Measurements from ENCODE around the gene SLC7A5.

The SLC7A5 gene

DNA sequence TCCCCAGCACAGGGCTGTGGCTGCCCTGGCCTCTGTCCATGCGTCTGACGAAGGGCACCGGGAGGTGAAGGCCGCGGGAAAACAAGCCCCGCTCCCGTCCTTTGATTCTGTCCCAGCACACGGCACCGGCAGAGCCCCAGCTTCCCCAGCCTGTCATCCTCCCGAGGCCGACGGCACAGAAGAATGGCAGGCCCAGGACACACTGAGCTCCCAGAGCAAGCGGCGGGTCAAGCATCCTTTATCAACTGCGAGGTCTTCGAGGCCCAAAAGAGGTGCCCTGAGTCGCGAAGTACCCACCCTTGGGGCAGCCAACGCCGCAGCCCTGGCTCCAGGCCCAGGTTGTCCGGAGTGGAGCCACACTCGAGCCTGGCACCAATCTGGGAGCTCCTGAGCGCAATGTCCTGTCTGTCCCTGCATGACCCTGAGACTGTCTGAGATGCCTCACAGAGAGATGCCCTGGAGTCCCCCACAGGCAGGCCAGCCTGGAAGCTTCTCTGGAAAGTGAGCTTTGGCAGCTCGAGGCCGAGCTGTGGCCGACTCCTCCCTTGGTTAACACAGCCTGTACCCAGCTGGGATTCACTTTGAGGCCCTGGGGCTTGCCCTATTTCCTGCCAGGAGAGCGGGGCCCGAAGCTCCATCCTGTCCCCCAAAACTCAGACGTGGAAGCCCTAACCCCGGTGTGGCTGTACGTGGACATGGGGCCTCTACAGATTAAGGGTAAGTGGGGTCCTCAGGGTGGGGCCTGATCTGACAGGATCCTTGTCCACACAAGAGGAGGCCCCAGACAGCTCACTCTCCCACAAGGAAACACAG is 23.3 kb downstream of the SLC7A5 start:
- no peak for DNase-seq

DNA sequence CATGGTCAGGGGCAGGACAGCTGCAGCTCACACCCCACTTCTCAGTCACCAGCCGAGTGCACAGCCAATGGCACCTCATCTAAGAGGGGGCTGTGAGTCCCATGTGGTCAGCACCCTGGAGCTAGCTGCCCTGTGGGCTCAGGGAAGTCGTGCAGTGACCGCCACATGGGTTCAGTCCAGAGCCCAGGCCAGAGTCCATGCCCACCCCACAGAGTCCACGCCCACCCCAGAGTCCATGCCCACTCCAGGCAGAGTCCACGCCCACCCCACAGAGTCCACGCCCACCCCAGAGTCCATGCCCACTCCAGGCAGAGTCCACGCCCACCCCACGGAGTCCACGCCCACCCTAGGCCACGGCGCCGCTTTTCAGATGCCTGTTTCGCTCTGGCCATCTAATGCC is 24.1 kb downstream of the SLC7A5 start:
- DNase-seq: no peak

DNA sequence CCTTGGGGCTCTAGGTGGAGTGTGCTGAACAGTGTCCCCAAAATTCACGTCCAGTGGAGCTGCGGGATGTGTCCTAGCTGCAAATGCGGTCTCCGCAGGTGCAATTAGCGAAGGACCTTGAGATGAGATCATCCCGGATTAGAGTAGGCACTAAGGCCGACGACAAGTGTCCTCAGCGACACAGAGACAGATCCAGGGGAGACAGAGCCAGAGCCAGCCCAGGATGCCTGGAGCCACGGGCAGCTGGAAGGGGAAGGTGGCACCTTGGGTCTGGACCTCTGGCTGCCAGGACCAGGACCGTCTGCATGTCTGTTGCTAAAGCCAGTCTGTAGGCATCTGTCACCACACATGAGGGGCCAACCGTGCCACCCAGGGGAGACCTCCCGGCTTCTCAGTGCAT is 24.5 kb downstream of the SLC7A5 start:
- no peak for DNase-seq

DNA sequence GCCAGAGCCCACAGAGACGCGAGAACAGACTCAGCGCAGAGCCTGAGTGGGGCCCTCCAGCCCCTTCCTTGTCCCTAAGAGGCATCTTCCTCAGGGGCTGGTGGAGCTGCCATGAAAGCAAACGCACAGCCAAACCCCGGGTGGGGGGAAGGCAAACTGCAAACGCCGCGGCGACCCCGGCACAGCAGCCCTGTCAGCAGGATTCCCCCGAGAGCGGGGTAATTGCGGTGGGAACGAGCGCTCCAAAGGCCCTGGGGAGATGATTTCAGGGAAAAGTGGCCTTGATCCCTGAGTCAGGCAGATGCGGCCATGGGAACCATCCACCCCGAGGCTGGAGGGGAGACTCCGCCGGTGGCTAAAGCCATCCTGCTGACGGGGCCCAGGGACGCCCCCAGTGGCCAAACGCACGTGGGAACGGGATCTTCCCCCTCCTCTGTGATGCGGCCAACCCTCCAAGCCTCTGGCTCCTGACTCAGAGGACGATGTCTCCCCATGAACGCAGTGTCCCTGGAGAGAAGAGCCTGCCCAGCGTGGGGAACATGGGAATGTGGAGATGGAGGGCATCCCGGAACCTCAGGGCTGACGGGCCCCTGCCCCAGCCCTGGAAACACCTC is 25.1 kb downstream of the SLC7A5 start:
- no peak for DNase-seq

DNA sequence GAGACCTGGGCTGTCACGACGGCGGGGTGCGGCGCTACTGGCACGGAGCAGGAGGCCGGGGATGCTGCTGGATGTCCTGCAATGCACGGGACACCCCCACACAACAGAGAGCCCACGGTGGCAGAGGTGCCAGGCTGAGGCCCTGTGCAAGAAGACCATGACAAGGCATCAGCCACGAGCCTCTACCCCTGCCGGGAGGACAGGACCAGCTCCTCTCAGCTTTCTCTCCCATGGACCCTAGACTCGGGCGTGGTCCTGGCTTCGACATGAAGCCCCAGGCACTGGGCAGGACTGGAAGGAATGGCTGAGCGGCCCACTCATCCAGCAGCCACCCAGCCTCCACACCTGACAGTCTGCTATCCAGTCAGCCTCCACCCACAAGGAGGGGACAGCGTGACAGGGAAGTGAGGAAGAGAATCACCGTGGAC is 25.6 kb downstream of the SLC7A5 start:
- DNase-seq: no peak

DNA sequence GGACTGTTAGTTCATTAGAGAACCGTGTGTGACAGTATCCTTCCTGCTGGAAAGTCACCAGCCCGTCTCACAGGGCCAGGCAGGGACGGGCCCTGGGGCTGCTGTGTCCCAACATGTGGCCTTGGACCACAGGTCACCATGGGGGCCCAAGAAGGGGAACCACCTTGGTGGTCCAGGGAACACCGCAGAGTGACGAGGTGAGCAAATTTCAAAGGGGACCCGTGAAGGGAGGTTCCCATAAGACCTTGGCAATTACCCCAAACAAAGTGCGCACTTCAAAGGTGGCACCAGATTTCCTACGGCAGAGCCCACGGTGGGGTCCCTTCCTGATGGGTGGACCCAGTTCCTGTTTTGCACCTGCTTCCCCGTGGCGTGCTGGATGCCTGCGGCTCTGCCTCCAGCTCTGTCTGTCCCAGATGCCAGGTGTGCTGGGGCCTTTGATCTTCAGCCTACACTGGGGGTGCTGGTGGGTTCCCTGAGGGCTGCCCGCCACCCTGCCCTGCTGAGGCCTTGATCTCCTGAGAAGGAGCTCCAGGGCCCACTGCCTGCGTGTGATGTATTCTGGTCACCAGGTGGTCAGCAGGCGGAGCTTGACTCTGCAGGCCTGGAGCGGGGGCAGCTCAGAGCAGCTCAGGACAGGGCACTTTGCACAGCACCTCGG is 27.0 kb downstream of the SLC7A5 start:
- DNase-seq: no peak

DNA sequence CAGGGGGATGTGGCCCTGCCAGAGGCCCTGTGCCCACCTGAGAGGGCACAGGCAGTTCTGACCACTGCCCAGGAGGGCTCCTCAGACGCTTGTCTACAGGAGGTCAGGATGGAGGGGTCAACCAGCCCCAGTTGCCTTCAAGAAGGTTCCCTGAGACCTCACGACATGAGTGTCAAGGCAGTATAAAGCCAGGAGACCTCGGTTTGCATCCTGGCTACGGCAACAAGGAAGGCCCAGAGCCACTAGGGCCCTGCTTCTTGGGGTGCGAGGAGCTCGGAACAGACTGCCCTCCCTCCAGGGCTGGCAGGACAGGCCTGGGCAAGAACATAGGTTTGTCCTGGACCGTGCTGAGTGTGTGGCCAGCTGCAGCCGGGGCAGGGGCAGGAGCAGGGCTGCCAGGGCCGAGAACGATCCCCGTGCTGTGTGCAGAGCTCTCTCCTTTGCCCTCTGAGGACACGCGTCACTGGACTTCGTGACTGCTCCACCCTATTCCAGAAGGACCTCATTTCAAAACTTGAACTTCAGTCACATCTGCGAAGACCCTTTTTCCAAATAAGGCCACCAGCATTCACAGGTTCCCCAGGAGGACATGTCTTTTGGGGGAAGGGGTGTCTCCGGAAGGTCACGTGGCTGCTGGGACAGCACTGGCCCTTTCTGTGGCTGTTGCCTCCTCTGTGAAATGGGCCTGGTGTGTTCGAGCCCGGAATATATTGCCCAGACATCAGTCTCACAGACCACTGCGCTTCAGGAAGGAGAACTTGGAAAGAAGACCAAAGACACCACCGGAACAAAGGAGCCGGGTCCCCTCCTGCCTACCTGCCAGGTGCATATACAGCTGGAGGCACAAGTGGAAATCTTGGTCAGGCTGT is 27.7 kb downstream of the SLC7A5 start:
- DNase-seq: no peak

DNA sequence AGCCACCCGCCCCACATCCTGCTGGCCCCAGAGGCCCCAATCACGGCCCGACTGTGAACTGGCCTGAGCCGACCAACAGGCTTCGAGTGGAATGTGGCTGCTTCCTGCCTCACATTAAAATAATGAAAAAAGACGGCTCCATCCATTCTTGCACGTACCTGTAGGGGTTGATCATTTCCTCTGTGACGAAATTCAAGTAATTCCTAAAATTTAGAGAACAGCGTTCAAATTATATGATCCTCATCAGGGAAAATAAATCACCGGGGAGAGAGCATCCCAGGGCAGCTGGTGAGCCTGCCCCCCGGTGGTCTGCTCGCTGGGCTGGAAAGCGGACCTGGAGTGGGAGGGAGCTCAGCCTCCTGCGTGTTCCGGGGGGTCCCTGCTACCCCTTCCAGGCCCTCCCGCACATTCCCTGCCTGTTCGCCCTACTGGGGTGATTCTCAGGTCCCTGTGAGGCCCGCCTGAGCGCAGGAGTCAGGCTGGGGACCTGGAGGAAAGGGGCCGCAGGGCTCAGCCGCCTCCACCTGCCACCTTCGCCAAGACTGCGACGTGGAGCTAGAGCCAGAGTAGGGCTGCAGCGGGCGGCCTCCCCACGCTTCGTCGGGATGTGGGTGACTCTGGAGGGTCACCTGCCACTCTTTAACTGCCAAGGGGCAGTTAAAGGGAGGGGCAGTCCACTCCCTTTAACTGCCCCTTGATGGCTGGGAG is 28.9 kb downstream of the SLC7A5 start:
- no peak for DNase-seq

DNA sequence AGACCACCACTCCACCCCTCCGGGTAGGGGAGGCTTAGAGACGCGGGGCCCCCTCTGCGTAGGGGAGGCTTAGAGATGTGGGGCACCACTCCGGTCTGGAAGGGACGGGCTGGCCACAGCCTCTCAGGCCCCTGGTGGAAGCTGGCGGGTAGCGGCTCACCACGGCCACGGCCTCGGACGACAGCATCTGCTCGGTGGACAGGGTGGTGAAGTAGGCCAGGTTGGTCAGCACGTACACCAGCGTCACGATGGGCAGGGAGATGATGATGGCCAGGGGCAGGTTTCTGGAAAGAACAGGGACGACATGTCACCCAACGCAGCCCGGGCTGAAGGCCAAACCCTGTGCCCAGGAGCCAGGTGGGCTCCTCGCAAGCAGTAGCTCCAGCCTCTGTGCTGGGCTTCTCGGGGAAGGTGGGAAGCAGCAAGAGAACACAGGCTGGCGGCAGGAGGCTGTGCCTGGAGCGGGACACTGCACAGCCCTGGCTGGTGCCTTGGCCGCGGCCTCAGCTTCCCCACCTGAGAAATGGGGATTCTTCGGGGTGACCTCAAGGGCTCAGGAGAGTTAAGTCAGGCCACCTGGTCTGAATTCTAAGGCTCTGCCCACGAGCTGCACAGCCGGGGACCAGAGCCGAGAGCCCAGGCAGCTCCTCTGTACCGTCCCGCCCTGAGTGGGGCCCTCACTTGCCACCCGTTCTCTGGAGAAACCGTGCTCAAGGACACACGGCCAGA is 29.6 kb downstream of the SLC7A5 start:
- DNase-seq: no peak

DNA sequence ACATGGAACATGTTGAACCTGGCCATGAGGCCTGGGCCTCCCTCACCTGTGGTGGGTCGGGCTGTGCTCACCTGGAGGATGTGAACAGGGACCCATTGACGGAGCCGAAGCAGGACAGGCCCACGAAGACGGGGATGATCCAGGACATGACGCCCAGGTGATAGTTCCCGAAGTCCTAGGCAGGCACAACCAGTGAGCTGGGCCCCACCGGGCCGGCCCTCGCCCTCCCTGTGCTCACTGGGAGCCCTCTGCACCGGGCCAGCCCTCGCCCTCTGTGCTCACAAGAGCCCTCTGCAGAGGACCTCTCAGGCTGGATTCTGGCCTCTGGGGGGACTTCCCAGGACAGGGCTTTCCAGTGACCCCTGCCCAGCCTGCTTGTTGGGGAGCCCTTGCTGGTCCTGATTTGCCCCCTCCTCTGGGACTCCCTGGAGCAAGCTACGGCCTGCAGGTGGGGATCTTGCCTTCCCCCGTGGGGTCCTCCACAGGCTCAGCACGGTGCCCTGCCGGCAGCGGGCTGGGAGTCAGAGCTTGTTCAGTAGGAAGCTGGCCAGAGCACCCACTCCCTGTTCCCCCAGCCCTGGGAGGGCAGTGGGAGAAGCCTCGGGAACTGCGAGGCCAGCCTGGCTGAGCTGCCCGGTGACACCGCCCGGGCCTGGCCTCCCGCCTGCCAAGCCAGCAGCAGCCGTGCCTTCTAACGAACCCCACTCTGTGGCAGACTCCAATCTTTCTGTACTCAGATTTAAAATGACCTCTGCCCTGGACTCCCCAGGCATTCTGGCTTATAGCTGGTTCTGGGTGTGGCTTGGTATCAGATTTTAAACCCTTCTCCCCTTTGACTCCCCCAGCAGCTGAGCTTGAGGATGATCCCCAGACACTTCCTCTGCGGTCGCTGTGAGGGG is 30.4 kb downstream of the SLC7A5 start:
- no peak for DNase-seq

DNA sequence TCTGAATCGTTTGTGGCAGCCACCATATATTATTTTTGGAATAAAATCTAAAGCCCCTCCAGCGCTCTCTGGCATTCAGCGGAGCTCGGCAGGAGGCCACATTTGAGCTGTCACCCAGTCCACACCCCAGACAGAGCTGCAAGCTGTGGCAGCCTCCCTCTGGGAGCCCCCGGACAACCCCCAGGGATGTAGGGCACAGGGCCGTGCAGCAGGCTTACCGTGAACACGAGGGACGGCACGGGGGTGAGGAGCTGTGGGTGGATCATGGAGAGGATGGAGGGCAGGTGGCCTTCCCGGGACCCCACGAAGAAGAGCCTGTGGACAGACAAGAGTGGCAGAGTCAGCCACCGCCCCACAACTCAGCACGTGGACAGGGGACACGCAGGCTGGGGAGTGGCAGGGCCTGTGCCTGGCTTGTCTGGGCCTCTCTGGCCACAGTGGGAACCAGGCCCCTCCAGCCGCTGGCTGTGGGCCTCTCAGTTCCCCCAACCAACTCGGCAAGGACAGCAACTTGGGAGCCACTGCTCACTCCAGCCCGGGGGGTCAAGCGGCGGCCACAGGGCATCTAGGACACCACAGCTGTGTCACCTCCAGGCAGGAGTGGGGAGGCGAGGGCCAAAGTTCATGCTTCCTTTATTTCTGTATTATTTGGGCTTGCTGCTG is 31.5 kb downstream of the SLC7A5 start:
- no peak for DNase-seq

DNA sequence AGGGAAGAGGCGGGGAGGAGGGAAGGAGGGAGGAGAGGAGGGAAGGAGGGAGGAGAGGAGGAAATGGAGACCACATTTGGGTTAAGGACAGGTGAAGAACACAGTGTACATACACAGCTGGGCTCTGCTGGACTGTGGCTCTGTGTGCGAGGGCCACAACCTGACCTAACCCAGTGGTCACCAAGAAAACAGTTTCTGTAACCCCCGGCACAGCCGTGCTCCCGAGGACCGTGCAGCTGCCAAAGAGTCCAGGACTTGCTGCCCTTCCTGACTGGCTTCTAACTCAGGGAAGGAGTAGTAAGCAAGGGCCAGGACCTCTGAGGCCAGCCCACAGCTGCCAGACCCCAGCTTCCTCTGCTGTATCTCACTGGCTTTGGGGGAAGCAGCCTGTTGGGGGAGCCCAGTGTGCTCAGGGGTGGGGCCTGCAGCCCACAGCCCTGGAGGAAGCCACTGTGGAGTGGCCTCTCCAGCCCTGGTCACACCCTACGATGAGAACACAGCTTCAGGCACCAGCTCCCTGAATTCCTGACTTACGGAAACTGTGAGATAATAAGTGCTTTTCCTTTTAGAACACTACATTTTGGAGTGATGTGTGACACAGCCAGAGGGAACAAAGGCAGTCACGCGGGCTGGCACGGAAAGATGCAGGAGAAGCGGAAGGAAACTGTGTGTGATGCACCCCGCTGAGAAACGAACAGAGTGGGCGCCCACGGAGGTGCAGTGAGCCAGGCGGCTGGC is 32.3 kb downstream of the SLC7A5 start:
- DNase-seq: no peak

DNA sequence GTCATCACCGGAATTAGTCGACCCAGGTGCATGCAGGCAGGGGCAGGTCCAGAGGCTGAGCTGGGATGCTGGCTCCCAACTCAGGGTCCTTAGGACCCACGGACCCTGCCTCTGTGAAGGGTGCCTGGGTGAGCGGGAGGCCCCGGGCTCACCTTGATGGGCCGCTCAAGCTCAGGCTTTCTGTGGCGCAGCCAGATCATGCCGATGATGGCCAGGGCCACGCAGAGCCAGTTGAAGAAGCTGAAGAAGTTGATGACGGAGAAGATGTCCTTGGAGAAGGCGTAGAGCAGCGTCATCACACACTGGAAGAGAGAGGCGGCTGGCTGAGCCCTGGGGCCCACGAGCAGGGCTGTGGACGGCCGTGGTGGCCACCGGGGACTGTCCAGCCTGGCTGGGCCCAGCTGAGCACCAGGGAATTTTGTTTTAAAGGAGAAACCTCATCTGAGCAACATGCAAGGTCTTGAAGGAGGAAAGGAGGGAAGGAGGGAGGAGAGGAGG is 32.9 kb downstream of the SLC7A5 start:
- no peak for DNase-seq

DNA sequence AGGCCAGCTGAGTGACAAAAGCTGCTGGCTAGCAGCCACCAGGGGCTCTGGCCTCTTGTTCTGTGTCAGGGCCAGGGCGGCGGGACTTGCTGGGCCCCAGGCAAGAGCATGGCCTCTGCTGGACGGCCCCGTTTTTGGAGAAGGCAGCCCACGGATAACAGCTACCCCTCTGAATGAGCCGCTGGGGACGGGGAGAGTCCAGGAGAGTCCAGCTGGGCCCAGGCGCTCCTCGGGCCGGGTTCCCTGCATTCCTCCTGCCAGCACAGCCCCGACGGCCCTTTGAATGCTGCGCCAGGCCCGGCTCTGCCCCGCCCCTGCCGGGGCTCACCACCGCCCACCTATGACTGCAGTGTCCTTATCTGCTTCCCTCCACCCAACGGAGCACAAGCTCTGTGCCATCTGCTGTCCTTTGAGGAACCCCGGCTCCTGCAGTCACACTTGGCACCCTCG is 33.4 kb downstream of the SLC7A5 start:
- DNase-seq: no peak

DNA sequence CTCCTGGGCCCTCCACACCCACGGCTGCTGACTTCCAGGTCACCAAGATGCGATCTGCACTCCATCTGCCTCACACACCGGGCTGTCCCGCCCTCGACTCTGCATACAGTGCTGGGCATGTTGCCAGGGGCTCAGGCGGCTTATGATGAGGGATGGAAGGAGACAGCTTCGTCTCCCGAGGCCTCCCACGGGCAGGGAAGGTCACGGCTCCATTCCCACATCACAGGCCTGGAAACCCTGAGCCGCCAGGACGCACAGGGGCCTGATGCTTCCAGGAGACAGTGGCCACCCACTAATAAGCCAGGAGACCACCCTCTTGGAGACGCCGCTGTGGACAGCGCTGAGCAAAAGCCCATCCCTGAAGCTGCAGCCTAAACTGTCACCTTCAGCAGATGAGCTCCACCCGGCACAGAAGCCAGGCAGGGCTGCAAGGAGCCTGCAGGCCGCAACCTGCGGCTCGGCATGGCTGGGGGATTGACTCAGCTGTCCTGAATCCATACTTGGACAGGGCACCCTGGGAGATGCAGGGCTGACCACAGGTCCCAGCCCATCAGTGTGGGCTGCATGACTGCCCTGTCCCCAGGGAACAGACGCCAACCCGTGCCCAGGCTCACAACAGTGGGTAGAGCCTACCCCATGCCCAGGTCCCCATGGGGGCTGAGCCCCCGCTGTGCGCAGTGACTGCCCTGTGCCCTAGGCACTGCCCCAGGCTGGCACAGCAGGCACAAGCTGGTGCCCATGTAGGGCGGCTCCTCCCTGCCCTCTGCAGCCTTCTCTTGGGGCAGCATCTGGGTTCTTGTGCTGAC is 34.4 kb downstream of the SLC7A5 start:
- DNase-seq: no peak

DNA sequence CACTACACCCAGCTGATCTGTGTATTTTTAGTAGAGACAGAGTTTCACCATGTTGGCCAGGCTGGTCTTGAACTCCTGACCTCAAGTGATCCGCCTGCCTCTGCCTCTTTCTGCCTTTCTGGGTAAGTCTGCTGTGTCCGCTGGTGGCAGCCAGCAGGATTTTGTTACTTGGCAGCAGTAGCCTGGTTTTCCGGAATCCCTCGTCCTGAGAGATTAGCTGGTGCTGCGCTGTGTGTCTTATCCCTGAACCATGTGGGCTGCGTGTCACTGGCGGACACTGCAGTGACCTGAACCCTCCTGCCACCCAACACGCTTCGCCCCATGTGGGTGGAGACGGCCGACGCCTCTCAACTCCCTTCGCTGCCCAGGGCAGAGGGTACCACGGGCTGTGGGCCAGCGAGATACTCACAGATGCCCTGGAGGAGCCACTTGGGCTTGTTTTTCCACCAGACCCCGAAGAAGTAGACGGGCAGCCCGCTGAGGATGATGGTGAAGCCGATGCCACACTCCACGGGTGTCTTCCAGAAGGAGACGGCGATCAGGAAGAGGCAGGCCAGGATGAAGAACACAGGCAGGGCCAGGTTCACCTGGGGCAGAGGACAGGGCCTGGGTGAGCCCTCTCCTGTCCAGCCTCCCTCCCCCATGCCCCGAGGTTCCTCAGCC is 35.2 kb downstream of the SLC7A5 start:
- DNase-seq: no peak

DNA sequence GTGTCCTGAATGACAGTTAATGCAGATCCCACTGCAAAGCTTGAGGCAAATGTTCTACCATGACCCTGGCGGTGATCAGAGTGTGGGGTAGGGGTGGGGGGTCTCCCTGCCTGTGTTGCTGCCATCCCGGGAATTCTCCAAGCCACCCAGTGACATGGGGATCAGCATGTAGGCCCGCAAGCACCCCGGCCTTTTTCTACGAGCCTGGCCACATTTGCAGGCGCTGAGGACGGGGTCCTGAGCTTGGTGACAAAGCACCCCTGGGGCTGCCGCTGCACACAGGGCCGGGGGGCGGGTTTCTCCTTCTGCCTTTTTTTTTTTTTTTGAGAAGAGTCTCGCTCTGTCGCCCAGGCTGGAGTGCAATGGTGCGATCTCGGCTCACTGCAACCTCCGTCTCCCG is 35.8 kb downstream of the SLC7A5 start:
- no peak for DNase-seq

All from NCI-H526 (cell line).